GM23338 (cell line): ENCODE results near the gene RGL3. TPM values are rescaled to one million over a fixed set of nuclear protein-coding genes. Genes with fewer than 3 reads are reported as not detected.

Experiments
- ATAC-seq: fragments of 200-7000 bp; cut with Tn5 transposase; 3 replicates; pipeline ENCODE4 v1.9.1; 2020
- DNase-seq: peaks from one replicate; pipeline ENCODE4 v3.0.0-alpha.2; 2015; ENCODE audit warnings: low spot score
- H2AFZ ChIP-seq: fragments of 200-600 bp; sonication (generic); 2 replicates; pipeline ENCODE4 v1.8.0; 2016; ENCODE audit warnings: antibody characterized with exemption, mild to moderate bottlenecking, moderate library complexity
- H3F3A ChIP-seq: fragments of 200-600 bp; sonication (generic); replicated peaks from 2 replicates; pipeline ENCODE4 v1.8.0; 2017; ENCODE audit warnings: antibody characterized with exemption, mixed run types, low read depth
- H3K27ac ChIP-seq: fragments of 200-600 bp; sonication (generic); 2 replicates; pipeline ENCODE4 v1.6.1; 2016; ENCODE audit warnings: low read depth
- H3K27me3 ChIP-seq: fragments of 200-600 bp; sonication (generic); 2 replicates; pipeline ENCODE4 v1.8.0; 2016; ENCODE audit warnings: mild to moderate bottlenecking, mixed run types, moderate library complexity; ENCODE audit not compliant: insufficient read depth
- H3K36me3 ChIP-seq: fragments of 200-600 bp; sonication (generic); 2 replicates; pipeline ENCODE4 v1.8.0; 2016; ENCODE audit warnings: mild to moderate bottlenecking; ENCODE audit not compliant: insufficient read depth
- H3K4me1 ChIP-seq: fragments of 200-600 bp; sonication (generic); 2 replicates; pipeline ENCODE4 v1.8.0; 2016; ENCODE audit warnings: mild to moderate bottlenecking, moderate library complexity; ENCODE audit not compliant: insufficient read depth
- H3K4me2 ChIP-seq: fragments of 200-600 bp; sonication (generic); 2 replicates; pipeline ENCODE4 v1.7.1; 2017; ENCODE audit warnings: mixed run types
- H3K4me3 ChIP-seq: fragments of 200-600 bp; sonication (generic); 2 replicates; pipeline ENCODE4 v1.6.1; 2016; ENCODE audit warnings: mixed run types
- H3K79me2 ChIP-seq: fragments of 200-600 bp; sonication (generic); replicated peaks from 2 replicates; pipeline ENCODE4 v1.8.0; 2017; ENCODE audit warnings: mild to moderate bottlenecking; ENCODE audit not compliant: insufficient read depth
- H3K9me2 ChIP-seq: fragments of 200-600 bp; sonication (generic); 2 replicates; pipeline ENCODE4 v1.8.0; 2017; ENCODE audit not compliant: insufficient read depth
- H4K20me1 ChIP-seq: fragments of 200-600 bp; sonication (generic); replicated peaks from 2 replicates; pipeline ENCODE4 v1.8.0; 2017; ENCODE audit warnings: mild to moderate bottlenecking; ENCODE audit not compliant: insufficient read depth
- H3K27ac Mint-ChIP-seq: 2 replicates; pipeline ENCODE4 v1.8.0; 2020; ENCODE audit warnings: inconsistent platforms, mild to moderate bottlenecking, moderate library complexity, mixed read lengths
- H3K27me3 Mint-ChIP-seq: 3 replicates; pipeline ENCODE4 v1.8.0; 2022; ENCODE audit warnings: low read depth, mild to moderate bottlenecking, moderate library complexity, mixed read lengths, inconsistent platforms; ENCODE audit not compliant: insufficient read depth, poor library complexity
- H3K36me3 Mint-ChIP-seq: 3 replicates; pipeline ENCODE4 v1.8.0; 2021; ENCODE audit warnings: low read depth, mild to moderate bottlenecking, inconsistent platforms, moderate library complexity, mixed read lengths
- H3K4me1 Mint-ChIP-seq: 3 replicates; pipeline ENCODE4 v1.8.0; 2020; ENCODE audit warnings: mild to moderate bottlenecking, inconsistent platforms, mixed read lengths
- H3K4me3 Mint-ChIP-seq: 3 replicates; pipeline ENCODE4 v1.8.0; 2021; ENCODE audit warnings: moderate library complexity, mild to moderate bottlenecking, inconsistent platforms, mixed read lengths
- H3K9me3 Mint-ChIP-seq: 3 replicates; pipeline ENCODE4 v1.8.0; 2020; ENCODE audit warnings: moderate library complexity, mild to moderate bottlenecking, inconsistent platforms, mixed read lengths
- CREB1 ChIP-seq: fragments of 250-450 bp; sonication (Bioruptor Pico); IDR thresholded peaks from 2 replicates; pipeline ENCODE4 v1.5.0; 2020; ENCODE audit warnings: low read depth, mild to moderate bottlenecking, moderate library complexity
- CTCF ChIP-seq, 2 experiments: fragments of 200-600 bp in 1 of 2; sonication (generic) in 1 of 2; conservative IDR thresholded peaks; 2 replicates each; pipeline versions ENCODE4 v1.5.1 to v1.6.1; 2016 to 2017; ENCODE audit warnings: antibody characterized with exemption in 2 of 2, low read depth in 2 of 2, mild to moderate bottlenecking in 2 of 2, moderate library complexity in 1 of 2
- EZH2 ChIP-seq: fragments of 200-600 bp; sonication (generic); IDR thresholded peaks from one replicate; pipeline ENCODE4 v1.8.0; 2017; ENCODE audit warnings: antibody characterized with exemption, mild to moderate bottlenecking, low read depth; ENCODE audit not compliant: unreplicated experiment
- EZH2phosphoT487 ChIP-seq: fragments of 200-600 bp; sonication (generic); IDR thresholded peaks from one replicate; pipeline ENCODE4 v1.8.1; 2018; ENCODE audit warnings: antibody characterized with exemption; ENCODE audit not compliant: unreplicated experiment
- NANOG ChIP-seq: IDR thresholded peaks from 2 replicates; pipeline ENCODE4 v1.6.1; 2016; ENCODE audit warnings: antibody characterized with exemption, borderline replicate concordance
- POLR2AphosphoS5 ChIP-seq: IDR thresholded peaks from 2 replicates; pipeline ENCODE4 v1.6.1; 2016; ENCODE audit warnings: antibody characterized with exemption, low read depth
- STAT1 ChIP-seq: IDR thresholded peaks from one replicate; pipeline ENCODE4 v1.6.1; 2016; ENCODE audit warnings: antibody characterized with exemption; ENCODE audit not compliant: unreplicated experiment
- ZNF331 ChIP-seq: fragments of 250-450 bp; sonication (Bioruptor Pico); IDR thresholded peaks from 2 replicates; pipeline ENCODE4 v1.5.0; 2020; ENCODE audit warnings: low read depth, mild to moderate bottlenecking, moderate library complexity
- polyA plus RNA-seq: library from polyadenylated mRNA; unstranded; fragments of >200 nt; fragmentation: Nextera tagmentation; extraction: Ambion mirVana; gene quantifications from 2 replicates; pipeline ENCODE4 v1.2.1, GENCODE V29; 2016
- total RNA-seq: library from RNA; depleted of rRNA; stranded (reverse); fragments of >200 nt; shearing (Covaris generic); gene quantifications from 2 replicates; pipeline ENCODE4 v1.2.3, GENCODE V29; 2014
- TF ChIP-seq, protein P1 (sequence below): IDR thresholded peaks from 2 replicates; pipeline ENCODE4 v1.6.1; 2016; ENCODE audit warnings: antibody characterized with exemption
- TF ChIP-seq, protein P2 (sequence below): fragments of 250-450 bp; sonication (Bioruptor Pico); IDR thresholded peaks from 2 replicates; pipeline ENCODE4 v1.5.0; 2020; ENCODE audit warnings: mild to moderate bottlenecking, moderate library complexity
- TF ChIP-seq, protein P3 (sequence below): IDR thresholded peaks from one replicate; pipeline ENCODE4 v1.6.1; 2018; ENCODE audit warnings: antibody characterized with exemption; ENCODE audit not compliant: unreplicated experiment

The RGL3 gene
- total and polyA plus RNA-seq, 2 experiments from 2014 or later: 48.8 to 49.4 TPM

DNA sequence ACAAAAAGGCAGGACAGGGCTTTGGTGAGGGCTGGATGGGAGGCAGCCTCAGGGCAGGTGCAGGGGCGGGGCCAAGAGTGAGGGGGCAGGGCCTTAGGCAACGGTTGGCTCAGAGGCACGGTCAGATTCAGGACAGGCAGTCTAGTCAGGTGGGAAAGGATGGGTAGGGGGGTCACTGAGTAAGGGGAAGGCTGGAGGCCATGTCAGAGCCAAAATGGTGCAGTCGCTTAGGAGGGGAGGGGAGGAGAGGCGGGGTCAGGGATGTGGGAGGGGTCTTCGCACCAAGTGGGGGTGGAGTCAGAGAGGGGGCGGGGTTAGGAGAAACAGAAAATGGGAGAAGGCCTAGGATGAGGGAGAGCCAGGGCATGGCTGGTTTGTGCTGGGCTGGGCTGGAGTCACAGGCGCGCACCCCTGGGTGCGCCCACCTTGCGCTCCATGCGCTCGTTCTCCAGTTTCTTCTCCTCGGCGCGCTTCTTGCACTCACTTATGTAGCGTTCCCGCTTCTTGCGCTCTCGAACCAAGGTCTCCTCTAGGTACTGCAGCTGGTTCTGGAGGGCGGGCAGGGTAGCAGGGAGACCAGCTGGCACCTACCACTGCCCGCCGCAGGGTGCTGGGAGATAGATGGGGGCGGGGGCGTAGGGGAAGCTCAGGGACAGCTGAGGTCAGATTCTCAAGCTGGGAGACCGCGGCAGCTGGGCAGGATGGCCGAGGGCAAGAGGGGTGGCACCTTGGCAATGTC, 6.8 kb upstream of the RGL3 start:
- Histone ChIP-seq H3K9me2 (no peaks in the 10 kb centered on the region), H3K27ac (no peak overlapping the region), H3K27me3 (peaks cover 29% of the 10 kb centered on the region), H3K36me3 (no peaks in the 10 kb centered on the region), H4K20me1 (no peaks in the 10 kb centered on the region), H3K4me2 (no peak overlapping the region), H2AFZ (no peak overlapping the region), H3K4me1 (peaks cover 11% of the 10 kb centered on the region), H3F3A (peaks cover 15% of the 10 kb centered on the region), H3K79me2 (no peaks in the 10 kb centered on the region), H3K4me3 (no peak overlapping the region)
- ATAC-seq (peak; percentile 10), DNase-seq (peak; percentile 85)
- Mint-ChIP-seq H3K36me3 (no peaks in the 10 kb centered on the region), H3K27me3 (peaks cover 36% of the 10 kb centered on the region), H3K27ac (no peak overlapping the region), H3K4me3 (no peak overlapping the region), H3K4me1 (peaks cover 11% of the 10 kb centered on the region), H3K9me3 (peaks cover 2% of the 10 kb centered on the region; the same call in 1 of the 3 replicates)
- TF ChIP-seq NANOG (no peak), ZNF331 (CRISPR knock-in tag) (no peak), CTCF (conservative IDR thresholded peaks at IDR 0.05; ENCODE audit: low read depth in 2 of 2) (no peak), STAT1 (no peak), CREB1 (no peak), POLR2AphosphoS5 (no peak), EZH2phosphoT487 (no peak), EZH2 (no peak)
- TF ChIP-seq, protein P1, sequence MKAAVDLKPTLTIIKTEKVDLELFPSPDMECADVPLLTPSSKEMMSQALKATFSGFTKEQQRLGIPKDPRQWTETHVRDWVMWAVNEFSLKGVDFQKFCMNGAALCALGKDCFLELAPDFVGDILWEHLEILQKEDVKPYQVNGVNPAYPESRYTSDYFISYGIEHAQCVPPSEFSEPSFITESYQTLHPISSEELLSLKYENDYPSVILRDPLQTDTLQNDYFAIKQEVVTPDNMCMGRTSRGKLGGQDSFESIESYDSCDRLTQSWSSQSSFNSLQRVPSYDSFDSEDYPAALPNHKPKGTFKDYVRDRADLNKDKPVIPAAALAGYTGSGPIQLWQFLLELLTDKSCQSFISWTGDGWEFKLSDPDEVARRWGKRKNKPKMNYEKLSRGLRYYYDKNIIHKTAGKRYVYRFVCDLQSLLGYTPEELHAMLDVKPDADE: no peak
- TF ChIP-seq, protein P2, sequence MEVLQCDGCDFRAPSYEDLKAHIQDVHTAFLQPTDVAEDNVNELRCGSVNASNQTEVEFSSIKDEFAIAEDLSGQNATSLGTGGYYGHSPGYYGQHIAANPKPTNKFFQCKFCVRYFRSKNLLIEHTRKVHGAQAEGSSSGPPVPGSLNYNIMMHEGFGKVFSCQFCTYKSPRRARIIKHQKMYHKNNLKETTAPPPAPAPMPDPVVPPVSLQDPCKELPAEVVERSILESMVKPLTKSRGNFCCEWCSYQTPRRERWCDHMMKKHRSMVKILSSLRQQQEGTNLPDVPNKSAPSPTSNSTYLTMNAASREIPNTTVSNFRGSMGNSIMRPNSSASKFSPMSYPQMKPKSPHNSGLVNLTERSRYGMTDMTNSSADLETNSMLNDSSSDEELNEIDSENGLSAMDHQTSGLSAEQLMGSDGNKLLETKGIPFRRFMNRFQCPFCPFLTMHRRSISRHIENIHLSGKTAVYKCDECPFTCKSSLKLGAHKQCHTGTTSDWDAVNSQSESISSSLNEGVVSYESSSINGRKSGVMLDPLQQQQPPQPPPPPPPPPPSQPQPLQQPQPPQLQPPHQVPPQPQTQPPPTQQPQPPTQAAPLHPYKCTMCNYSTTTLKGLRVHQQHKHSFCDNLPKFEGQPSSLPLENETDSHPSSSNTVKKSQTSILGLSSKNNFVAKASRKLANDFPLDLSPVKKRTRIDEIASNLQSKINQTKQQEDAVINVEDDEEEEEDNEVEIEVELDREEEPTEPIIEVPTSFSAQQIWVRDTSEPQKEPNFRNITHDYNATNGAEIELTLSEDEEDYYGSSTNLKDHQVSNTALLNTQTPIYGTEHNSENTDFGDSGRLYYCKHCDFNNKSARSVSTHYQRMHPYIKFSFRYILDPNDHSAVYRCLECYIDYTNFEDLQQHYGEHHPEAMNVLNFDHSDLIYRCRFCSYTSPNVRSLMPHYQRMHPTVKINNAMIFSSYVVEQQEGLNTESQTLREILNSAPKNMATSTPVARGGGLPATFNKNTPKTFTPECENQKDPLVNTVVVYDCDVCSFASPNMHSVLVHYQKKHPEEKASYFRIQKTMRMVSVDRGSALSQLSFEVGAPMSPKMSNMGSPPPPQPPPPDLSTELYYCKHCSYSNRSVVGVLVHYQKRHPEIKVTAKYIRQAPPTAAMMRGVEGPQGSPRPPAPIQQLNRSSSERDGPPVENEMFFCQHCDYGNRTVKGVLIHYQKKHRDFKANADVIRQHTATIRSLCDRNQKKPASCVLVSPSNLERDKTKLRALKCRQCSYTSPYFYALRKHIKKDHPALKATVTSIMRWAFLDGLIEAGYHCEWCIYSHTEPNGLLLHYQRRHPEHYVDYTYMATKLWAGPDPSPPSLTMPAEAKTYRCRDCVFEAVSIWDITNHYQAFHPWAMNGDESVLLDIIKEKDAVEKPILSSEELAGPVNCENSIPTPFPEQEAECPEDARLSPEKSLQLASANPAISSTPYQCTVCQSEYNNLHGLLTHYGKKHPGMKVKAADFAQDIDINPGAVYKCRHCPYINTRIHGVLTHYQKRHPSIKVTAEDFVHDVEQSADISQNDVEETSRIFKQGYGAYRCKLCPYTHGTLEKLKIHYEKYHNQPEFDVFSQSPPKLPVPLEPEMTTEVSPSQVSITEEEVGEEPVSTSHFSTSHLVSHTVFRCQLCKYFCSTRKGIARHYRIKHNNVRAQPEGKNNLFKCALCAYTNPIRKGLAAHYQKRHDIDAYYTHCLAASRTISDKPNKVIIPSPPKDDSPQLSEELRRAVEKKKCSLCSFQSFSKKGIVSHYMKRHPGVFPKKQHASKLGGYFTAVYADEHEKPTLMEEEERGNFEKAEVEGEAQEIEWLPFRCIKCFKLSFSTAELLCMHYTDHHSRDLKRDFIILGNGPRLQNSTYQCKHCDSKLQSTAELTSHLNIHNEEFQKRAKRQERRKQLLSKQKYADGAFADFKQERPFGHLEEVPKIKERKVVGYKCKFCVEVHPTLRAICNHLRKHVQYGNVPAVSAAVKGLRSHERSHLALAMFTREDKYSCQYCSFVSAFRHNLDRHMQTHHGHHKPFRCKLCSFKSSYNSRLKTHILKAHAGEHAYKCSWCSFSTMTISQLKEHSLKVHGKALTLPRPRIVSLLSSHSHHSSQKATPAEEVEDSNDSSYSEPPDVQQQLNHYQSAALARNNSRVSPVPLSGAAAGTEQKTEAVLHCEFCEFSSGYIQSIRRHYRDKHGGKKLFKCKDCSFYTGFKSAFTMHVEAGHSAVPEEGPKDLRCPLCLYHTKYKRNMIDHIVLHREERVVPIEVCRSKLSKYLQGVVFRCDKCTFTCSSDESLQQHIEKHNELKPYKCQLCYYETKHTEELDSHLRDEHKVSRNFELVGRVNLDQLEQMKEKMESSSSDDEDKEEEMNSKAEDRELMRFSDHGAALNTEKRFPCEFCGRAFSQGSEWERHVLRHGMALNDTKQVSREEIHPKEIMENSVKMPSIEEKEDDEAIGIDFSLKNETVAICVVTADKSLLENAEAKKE: no peak
- TF ChIP-seq, protein P3, sequence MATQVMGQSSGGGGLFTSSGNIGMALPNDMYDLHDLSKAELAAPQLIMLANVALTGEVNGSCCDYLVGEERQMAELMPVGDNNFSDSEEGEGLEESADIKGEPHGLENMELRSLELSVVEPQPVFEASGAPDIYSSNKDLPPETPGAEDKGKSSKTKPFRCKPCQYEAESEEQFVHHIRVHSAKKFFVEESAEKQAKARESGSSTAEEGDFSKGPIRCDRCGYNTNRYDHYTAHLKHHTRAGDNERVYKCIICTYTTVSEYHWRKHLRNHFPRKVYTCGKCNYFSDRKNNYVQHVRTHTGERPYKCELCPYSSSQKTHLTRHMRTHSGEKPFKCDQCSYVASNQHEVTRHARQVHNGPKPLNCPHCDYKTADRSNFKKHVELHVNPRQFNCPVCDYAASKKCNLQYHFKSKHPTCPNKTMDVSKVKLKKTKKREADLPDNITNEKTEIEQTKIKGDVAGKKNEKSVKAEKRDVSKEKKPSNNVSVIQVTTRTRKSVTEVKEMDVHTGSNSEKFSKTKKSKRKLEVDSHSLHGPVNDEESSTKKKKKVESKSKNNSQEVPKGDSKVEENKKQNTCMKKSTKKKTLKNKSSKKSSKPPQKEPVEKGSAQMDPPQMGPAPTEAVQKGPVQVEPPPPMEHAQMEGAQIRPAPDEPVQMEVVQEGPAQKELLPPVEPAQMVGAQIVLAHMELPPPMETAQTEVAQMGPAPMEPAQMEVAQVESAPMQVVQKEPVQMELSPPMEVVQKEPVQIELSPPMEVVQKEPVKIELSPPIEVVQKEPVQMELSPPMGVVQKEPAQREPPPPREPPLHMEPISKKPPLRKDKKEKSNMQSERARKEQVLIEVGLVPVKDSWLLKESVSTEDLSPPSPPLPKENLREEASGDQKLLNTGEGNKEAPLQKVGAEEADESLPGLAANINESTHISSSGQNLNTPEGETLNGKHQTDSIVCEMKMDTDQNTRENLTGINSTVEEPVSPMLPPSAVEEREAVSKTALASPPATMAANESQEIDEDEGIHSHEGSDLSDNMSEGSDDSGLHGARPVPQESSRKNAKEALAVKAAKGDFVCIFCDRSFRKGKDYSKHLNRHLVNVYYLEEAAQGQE: no peak
